ENCODE results near the gene CTSZ. TPM values are rescaled to one million over a fixed set of nuclear protein-coding genes. Genes with fewer than 3 reads are reported as not detected.

CTSZ gene
- total RNA-seq, 2 donors from 2014 or later = 117 to 152 TPM

DNA sequence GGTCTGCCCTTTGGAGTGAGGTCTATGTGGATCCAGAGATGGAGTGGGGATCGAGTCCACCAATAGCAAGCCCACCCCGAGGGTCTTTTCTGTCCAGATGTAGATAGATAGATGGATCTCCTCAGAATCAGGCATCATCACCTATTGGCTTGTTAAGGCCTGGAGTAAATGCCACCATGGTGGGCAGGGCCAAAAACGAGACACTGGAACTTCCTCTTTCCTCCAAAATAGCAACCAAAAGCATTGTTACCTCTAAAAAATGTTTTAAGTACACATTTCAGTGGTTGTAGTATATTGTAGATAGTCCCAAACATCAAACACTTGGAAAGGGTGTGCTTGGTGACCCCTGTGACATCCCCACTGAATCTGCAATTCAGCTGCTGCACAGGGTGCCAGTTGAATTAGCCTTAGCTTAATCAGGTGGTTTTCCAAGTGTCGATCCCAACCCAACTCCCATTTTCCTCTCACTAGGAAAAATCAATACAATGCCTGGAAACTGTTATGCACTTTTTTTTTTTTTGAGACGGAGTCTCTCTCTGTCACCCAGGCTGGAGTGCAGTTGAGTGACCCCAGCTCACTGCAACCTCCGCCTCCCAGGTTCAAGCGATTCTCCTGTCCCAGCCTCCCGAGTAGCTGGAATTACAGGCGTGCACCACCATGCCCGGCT is 61.0 kb downstream of the CTSZ start:
- H3K4me3 ChIP-seq = no peak overlapping the region
- no peaks in the 10 kb centered on the region for H3K27me3 ChIP-seq
- no peak overlapping the region for H3K27ac ChIP-seq
- no peaks in the 10 kb centered on the region for H3K36me3 ChIP-seq
- TF ChIP-seq, protein P1, sequence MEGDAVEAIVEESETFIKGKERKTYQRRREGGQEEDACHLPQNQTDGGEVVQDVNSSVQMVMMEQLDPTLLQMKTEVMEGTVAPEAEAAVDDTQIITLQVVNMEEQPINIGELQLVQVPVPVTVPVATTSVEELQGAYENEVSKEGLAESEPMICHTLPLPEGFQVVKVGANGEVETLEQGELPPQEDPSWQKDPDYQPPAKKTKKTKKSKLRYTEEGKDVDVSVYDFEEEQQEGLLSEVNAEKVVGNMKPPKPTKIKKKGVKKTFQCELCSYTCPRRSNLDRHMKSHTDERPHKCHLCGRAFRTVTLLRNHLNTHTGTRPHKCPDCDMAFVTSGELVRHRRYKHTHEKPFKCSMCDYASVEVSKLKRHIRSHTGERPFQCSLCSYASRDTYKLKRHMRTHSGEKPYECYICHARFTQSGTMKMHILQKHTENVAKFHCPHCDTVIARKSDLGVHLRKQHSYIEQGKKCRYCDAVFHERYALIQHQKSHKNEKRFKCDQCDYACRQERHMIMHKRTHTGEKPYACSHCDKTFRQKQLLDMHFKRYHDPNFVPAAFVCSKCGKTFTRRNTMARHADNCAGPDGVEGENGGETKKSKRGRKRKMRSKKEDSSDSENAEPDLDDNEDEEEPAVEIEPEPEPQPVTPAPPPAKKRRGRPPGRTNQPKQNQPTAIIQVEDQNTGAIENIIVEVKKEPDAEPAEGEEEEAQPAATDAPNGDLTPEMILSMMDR (IDR thresholded peaks at IDR 0.05) = no peak
- DNase-seq (ENCODE audit: low spot score) = no peak
- no peaks in the 10 kb centered on the region for H3K4me1 ChIP-seq
- H3K9me3 ChIP-seq = no peaks in the 10 kb centered on the region

Other genes starting within 250 kb of the CTSZ start
- gene GNAS-AS1, start 156.4 kb downstream of the CTSZ start, total RNA-seq = not detected
- 1,000 to 10,000 TPM; 1,032 to 1,202 TPM for gene GNAS, start 154.5 kb downstream of the CTSZ start, total RNA-seq
- 10 to 100 TPM; 24.5 to 27.5 TPM for gene NELFCD, start 26.0 kb downstream of the CTSZ start, total RNA-seq
- under 1 TPM; 0.19 to 0.35 TPM for gene TUBB1, start 12.2 kb upstream of the CTSZ start, total RNA-seq
- 10 to 100 TPM; 41.3 to 42.0 TPM for gene ATP5F1E, start 25.1 kb upstream of the CTSZ start, total RNA-seq
- gene PRELID3B, start 35.5 kb upstream of the CTSZ start, total RNA-seq = 10 to 100 TPM; 34.6 to 35.2 TPM
- under 1 TPM; 0.19 to 0.47 TPM for gene ZNF831, start 156.6 kb upstream of the CTSZ start, total RNA-seq